NCI-H82 treated with DMSO at 0.1 percent for 48 hours (cell line): ENCODE measurements around the gene ZNF574.
"Not testable (repeated sequence)": the region's sequence is repeated elsewhere in the genome, so short reads cannot be mapped to it uniquely, and the experiment has no call there.

ENCODE experiments used
- DNase-seq: peaks from one replicate; lab custom pipeline; 2025; ENCODE audit not compliant: unreplicated experiment; lab: John Stamatoyannopoulos, UW

ZNF574 gene, protein sequence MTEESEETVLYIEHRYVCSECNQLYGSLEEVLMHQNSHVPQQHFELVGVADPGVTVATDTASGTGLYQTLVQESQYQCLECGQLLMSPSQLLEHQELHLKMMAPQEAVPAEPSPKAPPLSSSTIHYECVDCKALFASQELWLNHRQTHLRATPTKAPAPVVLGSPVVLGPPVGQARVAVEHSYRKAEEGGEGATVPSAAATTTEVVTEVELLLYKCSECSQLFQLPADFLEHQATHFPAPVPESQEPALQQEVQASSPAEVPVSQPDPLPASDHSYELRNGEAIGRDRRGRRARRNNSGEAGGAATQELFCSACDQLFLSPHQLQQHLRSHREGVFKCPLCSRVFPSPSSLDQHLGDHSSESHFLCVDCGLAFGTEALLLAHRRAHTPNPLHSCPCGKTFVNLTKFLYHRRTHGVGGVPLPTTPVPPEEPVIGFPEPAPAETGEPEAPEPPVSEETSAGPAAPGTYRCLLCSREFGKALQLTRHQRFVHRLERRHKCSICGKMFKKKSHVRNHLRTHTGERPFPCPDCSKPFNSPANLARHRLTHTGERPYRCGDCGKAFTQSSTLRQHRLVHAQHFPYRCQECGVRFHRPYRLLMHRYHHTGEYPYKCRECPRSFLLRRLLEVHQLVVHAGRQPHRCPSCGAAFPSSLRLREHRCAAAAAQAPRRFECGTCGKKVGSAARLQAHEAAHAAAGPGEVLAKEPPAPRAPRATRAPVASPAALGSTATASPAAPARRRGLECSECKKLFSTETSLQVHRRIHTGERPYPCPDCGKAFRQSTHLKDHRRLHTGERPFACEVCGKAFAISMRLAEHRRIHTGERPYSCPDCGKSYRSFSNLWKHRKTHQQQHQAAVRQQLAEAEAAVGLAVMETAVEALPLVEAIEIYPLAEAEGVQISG

DNA sequence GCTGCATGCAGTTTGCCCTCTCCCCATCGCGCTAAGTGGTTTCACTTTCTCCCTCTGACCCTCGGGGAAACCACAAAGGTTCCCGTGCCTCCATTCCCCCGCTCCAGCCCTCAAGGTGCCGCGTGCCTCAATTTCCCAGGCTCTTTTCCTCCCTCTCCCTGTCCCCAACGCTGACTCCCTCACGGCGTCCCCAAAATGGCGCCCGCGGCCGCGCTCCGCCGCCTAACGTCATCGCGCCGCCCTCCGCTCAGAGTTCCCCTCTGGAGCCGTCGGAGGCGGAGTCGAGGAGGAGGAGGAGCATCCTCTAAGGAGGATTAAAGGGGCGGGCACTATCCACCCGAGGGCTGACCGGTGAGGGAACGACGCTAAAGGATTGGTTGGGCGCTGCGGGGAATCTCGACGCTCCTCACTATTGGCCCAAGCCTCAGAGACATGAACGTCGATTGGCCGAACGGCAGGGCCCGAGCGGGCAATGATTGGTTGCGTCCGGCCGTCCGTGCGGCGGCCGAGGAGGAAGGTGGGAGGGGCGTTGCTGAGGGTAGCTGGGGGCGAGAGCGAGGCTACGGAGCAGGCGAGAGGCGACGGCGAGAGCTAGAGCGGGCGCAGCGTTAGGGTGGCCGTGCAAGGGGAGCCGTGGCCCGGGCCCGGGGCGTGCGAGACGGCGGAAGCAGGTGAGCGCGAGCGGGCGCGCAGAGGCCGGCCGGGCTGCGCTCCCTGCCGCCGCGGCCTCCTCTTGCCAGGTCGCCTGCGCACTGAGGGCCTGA lies at the start of gene ZNF574:
ZNF574 (plus strand) TSS at position 551 of the 764 bp plus-strand sequence. CDS start 2,441 bp downstream, outside the sequence.
- DNase-seq = peak; percentile 98

DNA sequence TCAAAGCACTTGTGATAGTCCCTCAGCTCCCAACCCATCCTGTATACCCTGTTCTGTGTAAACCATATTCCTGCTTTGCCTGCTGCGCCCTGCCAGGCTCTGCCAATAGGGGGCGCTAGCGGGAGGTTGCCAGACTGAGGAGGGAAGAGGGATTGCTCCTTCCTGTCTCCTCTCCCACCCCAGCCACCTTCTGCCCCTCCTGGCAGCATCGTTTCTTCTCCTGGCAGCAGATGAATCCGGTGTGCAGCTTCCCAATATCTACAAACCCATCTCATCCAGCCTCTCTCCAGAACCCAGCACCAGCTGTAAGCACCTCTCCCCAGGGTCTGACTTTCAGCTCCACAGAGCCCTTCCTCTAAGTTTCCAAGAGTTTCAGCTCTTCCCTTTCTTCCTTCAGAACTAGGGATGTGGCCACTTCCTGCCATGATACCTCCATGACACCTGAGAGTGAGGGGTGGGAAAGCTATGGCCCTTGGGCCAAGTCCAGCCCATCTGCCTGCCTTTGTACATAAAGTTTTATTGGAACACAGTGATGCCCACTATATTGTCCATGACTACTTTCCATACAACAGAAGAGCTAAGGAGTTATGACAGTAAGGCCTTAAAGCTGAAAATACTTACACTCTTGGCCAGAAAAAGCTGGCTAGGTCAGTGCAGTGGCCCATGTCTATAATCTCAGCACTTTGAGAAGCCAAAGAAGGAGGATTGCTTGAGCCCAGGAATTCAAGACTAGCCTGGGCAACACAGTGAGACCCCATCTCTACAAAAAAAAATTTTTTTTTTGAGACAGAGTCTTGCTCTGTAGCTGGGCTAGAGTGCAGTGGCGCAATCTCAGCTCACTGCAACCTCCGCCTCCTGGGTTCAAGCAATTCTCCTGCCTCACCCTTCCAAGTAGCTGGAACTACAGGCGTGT lies 47.4 kb upstream of the ZNF574 start:
- peak; percentile 45 for DNase-seq

- DNase-seq = no peak
Observed at GRCh38 chr19:42030645-42031440, 45.1 kb upstream of the ZNF574 start.

- DNase-seq = no peak
Observed at GRCh38 chr19:42032431-42032830, 43.5 kb upstream of the ZNF574 start.

GRCh38 chr19:42033413-42033812 lies 42.6 kb upstream of the ZNF574 start:
- no peak for DNase-seq

DNA sequence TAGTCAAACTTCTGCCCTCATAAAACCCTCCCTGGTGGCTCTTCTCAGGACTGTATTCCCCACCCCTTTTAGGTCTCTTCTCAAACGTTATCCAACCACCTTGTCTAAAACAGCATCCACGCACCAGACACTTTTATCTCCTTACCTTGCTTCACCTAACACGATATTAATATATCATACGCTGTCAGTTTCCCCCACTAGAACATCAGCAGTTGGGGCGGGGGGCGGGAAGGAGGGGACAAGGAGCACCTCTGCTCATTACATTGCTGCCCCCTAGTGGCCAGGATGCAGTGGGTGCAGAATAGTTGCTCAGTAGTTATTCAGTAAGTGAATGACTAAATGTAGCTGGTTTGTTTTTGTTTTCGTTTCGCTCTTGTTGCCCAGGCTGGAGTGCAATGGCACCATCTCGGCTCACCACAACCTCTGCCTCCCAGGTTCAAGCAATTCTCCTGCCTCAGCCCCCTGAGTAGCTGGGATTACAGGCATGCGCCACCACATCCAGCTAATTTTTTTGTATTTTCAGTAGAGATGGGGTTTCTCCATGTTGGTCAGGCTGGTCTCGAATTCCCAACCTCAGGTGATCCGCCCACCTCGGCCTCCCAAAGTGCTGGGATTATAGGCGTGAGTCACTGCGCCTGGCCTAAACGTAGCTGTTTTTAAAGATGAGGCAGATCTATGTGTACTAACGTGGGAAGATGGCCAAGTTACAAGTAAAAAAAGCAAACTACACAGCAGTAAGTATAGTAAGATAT lies 41.1 kb upstream of the ZNF574 start:
- peak; percentile 73 for DNase-seq

DNA sequence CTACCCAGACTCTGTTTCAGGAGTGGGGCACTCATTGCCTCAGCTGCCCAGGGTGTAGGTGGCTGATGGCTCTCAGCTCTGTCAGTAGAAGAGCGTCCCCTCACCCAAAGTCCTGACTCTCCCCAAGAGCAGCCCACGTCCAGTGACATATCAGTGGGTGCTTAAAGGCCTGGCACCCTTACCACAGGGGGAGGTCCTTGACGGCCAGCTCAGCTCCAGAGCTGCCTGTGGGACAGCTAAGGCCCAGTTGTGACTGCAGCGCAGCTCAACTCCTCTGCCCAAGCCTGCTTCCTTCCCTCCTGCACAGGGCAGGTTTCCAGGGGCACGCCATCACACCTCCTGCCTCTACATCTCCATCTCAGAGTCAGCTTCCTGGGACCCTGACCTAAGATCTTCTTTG lies 38.3 kb upstream of the ZNF574 start:
- no peak for DNase-seq

DNA sequence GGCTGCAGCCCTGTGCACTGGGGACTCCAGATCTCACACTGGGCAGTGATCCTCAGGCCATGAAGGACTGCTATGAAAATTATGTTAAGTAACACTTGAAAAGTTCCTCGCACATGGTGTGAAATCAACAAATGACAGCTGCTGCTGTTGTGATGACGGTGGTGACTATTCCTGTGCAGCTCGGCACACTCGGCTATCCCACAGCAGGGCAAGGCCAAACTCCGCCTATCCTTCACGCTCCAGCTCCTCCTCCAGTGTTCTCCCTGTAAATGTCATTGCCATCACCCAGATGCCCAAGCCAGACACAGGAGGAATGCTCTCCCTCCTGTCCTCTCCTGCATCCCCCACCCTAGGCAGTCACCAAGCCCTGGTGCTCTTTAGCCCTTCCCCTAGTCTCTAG lies 37.3 kb upstream of the ZNF574 start:
- no peak for DNase-seq

DNA sequence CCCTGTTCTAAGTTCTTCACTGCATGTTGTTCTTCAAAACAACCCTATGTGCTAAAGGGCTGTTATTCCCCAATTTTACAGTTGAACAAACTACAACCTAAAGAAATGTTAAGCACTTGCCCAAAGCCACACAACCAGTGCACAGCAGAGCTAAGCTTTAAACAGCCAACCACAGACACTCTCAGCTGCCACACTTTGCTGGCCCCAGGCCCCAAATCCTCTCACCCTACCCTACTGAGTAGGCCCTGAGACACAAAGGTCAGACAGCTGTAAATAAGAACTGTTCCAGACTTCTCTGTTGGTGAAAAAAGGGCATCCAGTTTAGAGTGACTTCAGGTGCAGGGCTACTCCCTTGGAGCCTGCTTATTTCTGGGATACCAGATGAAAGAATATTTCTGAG lies 35.9 kb upstream of the ZNF574 start:
- DNase-seq = no peak

- DNase-seq = not testable (repeated sequence)
Observed at GRCh38 chr19:42040491-42040890, 35.5 kb upstream of the ZNF574 start.

DNA sequence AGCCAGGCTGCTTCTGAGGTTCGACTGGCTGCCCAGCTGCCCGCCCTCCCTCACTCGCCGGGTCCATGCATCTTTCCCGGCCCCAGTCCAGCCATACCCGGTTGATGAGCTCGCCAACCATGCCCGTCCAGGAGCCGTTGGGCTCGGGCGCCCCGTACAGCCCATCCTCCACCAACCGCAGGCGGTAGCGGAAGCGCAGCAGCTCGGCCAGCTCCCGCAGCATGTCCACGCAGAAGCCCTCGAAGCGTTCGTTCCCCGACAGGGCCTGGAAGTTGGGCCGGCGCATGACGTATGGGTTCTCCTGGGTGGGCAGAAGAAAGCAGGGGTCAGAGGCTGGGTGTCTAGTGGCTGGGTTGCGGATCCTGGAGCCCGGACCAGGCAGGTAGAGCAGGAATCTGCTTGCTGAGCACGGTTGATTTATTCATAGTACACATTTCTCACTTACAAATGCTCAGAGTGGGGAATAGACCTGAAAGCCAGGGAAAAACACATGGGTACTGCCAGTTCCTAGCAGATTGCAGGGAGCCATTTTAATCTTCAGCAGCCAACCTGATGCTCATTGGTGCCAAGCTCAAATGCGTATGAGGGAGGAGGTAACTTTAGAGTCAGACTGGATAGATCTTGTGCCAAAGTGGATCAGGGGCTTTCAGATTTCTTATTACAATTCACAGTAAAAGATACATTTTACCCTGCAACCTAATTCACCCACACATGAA lies 33.4 kb upstream of the ZNF574 start:
- DNase-seq = peak; percentile 64

GRCh38 chr19:42045575-42045974 lies 30.4 kb upstream of the ZNF574 start:
- DNase-seq = no peak

GRCh38 chr19:42048992-42049391 lies 27.0 kb upstream of the ZNF574 start:
- DNase-seq = no peak

DNA sequence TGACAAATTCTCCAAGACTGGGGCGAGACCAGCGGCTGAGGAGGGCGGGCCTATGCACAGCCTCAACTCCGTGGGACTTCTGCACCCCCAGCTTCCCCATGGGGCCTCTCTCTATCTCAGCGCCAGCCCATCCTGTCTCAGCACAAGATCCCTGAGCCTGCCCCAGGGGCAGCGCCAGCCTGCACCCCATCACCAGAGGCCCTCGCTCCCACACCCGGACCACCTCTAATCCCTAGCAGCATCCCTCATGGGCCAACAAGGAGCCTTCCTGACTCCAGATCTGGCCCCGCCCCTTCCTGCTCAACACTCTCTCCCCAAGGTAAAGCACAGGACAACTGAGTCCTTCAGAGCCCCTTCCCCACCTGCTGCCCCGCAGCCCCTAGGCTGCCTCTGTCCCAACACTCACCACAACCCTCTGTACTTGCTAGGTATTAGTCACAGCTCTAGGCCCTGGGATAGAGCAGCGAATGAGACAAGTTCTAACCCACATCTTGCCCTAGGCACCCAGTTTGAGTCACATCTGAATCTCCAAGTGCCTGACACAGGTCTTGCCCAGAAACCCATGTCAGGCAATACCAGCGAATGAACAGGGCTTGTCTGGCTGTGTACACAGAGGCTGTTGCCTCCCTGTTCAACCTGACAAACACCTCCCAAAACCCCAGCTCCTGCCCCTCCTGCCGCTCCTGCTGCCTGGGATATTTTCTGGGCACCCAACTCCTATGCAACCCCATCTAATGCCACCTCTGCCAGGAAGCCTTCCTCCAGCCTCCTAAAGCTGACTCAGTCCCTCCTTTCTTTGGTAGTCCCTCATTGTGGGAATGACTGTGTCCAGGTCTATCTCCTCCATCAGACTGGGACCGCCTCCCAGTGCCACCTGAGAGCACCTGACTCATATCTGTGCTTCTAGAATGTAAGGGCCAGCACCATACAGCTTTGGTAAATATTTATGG lies 24.5 kb upstream of the ZNF574 start:
- DNase-seq = no peak

DNA sequence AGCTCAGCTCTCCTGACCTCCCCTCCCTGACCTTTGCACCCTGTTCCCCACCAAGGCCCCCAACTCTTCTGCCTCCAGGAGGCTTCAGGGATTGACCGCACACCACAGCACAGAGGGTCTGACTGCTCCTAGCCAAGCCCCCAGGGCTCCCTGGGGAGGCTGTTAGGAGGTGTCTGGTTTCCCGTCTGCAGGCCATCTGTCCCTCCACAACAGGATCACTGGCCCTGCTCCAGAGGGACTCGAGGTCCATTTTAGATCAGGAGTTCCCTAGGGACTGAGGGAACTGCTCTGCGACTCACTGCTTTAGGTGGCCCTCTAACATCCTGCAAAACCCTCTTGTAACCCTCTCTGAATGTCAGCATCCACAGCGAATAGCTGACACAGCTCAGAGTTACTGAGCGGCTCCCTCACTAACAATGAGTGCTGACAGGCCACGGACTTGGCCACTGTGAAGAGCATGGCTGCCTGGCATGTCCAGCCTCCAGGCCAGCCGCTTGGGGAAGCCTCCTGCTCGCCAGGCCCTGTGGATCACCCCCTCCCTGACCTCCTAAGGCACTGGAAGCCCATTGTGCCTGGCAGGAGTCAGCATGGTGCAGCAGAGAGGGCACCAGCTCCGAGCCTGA lies 23.6 kb upstream of the ZNF574 start:
- peak; percentile 97 for DNase-seq
